ENCODE data around the gene HSPA1B.

Gene HSPA1B

GRCh38 chr6:31794866-31795615, 32.5 kb upstream of the HSPA1B start (continued):
- TF ChIP-seq KLF7 (tag by site-specific recombination; IDR thresholded peaks at IDR 0.05; ENCODE audit: borderline replicate concordance) (no peak), FEZF1 (tag by site-specific recombination; IDR thresholded peaks at IDR 0.05) (no peak), EGR2 (tag by site-specific recombination; IDR thresholded peaks at IDR 0.05; ENCODE audit: low read depth) (peak; percentile 36; the same call in 1 of the 2 replicates), ZNF302 (tag by site-specific recombination; IDR thresholded peaks at IDR 0.05; ENCODE audit: low read depth) (no peak), ZBTB10 (tag by site-specific recombination; IDR thresholded peaks at IDR 0.05) (no peak), SALL2 (tag by site-specific recombination; IDR thresholded peaks at IDR 0.05; ENCODE audit: borderline replicate concordance) (no peak), ZNF449 (tag by site-specific recombination; IDR thresholded peaks at IDR 0.05) (0 out of 2 replicates have a peak, but pooled peaks have one; percentile 15), RBAK (tag by site-specific recombination; IDR thresholded peaks at IDR 0.05) (no peak), ZNF121 (tag by site-specific recombination; IDR thresholded peaks at IDR 0.05) (no peak), HOXA7 (CRISPR knock-in tag; IDR thresholded peaks at IDR 0.05; ENCODE audit: borderline replicate concordance) (no peak), KLF9 (tag by site-specific recombination; IDR thresholded peaks at IDR 0.05; ENCODE audit: low read depth) (no peak; the same call in 1 of the 2 replicates), ZNF394 (tag by site-specific recombination; IDR thresholded peaks at IDR 0.05; ENCODE audit: borderline replicate concordance) (no peak), PRDM10 (tag by site-specific recombination; IDR thresholded peaks at IDR 0.05) (peak; percentile 80)
- TF ChIP-seq, protein P1, sequence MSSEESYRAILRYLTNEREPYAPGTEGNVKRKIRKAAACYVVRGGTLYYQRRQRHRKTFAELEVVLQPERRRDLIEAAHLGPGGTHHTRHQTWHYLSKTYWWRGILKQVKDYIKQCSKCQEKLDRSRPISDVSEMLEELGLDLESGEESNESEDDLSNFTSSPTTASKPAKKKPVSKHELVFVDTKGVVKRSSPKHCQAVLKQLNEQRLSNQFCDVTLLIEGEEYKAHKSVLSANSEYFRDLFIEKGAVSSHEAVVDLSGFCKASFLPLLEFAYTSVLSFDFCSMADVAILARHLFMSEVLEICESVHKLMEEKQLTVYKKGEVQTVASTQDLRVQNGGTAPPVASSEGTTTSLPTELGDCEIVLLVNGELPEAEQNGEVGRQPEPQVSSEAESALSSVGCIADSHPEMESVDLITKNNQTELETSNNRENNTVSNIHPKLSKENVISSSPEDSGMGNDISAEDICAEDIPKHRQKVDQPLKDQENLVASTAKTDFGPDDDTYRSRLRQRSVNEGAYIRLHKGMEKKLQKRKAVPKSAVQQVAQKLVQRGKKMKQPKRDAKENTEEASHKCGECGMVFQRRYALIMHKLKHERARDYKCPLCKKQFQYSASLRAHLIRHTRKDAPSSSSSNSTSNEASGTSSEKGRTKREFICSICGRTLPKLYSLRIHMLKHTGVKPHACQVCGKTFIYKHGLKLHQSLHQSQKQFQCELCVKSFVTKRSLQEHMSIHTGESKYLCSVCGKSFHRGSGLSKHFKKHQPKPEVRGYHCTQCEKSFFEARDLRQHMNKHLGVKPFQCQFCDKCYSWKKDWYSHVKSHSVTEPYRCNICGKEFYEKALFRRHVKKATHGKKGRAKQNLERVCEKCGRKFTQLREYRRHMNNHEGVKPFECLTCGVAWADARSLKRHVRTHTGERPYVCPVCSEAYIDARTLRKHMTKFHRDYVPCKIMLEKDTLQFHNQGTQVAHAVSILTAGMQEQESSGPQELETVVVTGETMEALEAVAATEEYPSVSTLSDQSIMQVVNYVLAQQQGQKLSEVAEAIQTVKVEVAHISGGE (tag by site-specific recombination; conservative IDR thresholded peaks at IDR 0.05; ENCODE audit: low read depth): 0 out of 2 replicates have a peak, but pooled peaks have one; percentile 5
- TF ChIP-seq, protein P2, sequence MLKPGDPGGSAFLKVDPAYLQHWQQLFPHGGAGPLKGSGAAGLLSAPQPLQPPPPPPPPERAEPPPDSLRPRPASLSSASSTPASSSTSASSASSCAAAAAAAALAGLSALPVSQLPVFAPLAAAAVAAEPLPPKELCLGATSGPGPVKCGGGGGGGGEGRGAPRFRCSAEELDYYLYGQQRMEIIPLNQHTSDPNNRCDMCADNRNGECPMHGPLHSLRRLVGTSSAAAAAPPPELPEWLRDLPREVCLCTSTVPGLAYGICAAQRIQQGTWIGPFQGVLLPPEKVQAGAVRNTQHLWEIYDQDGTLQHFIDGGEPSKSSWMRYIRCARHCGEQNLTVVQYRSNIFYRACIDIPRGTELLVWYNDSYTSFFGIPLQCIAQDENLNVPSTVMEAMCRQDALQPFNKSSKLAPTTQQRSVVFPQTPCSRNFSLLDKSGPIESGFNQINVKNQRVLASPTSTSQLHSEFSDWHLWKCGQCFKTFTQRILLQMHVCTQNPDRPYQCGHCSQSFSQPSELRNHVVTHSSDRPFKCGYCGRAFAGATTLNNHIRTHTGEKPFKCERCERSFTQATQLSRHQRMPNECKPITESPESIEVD (tag by site-specific recombination; IDR thresholded peaks at IDR 0.05): no peak
- TF ChIP-seq, protein P3, sequence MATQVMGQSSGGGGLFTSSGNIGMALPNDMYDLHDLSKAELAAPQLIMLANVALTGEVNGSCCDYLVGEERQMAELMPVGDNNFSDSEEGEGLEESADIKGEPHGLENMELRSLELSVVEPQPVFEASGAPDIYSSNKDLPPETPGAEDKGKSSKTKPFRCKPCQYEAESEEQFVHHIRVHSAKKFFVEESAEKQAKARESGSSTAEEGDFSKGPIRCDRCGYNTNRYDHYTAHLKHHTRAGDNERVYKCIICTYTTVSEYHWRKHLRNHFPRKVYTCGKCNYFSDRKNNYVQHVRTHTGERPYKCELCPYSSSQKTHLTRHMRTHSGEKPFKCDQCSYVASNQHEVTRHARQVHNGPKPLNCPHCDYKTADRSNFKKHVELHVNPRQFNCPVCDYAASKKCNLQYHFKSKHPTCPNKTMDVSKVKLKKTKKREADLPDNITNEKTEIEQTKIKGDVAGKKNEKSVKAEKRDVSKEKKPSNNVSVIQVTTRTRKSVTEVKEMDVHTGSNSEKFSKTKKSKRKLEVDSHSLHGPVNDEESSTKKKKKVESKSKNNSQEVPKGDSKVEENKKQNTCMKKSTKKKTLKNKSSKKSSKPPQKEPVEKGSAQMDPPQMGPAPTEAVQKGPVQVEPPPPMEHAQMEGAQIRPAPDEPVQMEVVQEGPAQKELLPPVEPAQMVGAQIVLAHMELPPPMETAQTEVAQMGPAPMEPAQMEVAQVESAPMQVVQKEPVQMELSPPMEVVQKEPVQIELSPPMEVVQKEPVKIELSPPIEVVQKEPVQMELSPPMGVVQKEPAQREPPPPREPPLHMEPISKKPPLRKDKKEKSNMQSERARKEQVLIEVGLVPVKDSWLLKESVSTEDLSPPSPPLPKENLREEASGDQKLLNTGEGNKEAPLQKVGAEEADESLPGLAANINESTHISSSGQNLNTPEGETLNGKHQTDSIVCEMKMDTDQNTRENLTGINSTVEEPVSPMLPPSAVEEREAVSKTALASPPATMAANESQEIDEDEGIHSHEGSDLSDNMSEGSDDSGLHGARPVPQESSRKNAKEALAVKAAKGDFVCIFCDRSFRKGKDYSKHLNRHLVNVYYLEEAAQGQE (tag by site-specific recombination; IDR thresholded peaks at IDR 0.05): 0 out of 2 replicates have a peak, but pooled peaks have one; percentile 25
- TF ChIP-seq, protein P4, sequence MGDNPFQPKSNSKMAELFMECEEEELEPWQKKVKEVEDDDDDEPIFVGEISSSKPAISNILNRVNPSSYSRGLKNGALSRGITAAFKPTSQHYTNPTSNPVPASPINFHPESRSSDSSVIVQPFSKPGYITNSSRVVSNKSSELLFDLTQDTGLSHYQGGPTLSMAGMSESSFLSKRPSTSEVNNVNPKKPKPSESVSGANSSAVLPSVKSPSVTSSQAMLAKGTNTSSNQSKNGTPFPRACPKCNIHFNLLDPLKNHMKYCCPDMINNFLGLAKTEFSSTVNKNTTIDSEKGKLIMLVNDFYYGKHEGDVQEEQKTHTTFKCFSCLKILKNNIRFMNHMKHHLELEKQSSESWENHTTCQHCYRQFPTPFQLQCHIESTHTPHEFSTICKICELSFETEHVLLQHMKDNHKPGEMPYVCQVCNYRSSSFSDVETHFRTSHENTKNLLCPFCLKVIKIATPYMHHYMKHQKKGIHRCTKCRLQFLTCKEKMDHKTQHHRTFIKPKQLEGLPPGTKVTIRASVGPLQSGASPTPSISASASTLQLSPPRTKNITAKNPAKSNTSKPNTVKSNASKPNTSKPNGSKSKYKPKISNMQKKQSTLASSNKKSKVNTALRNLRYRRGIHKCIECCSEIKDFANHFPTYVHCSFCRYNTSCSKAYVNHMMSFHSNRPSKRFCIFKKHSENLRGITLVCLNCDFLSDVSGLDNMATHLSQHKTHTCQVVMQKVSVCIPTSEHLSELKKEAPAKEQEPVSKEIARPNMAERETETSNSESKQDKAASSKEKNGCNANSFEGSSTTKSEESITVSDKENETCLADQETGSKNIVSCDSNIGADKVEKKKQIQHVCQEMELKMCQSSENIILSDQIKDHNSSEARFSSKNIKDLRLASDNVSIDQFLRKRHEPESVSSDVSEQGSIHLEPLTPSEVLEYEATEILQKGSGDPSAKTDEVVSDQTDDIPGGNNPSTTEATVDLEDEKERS (tag by site-specific recombination; IDR thresholded peaks at IDR 0.05): no peak
